A549 (cell line): ENCODE measurements around the gene VSIG4. TPM values are rescaled to one million over a fixed set of nuclear protein-coding genes. Genes with fewer than 3 reads are reported as not detected.

Experiments used
- ATAC-seq, 2 experiments: fragments of 200-7000 bp in 1 of 2; fragments of >200 bp in 1 of 2; cut with Nextera tagmentation in 1 of 2; cut with Tn5 transposase in 1 of 2; 3 replicates each; pipeline versions ENCODE4 v1.8.0 to v1.9.1; 2018 to 2020; ENCODE audit warnings: mild to moderate bottlenecking in 1 of 2, moderate library complexity in 1 of 2
- CTCF ChIA-PET: fragments of 300-600 bp; sonication (Branson Sonifier 250); formaldehyde crosslinking; extraction: SDS; loops from one replicate; lab custom pipeline; 2021; ENCODE audit warnings: antibody characterized with exemption, inconsistent platforms; lab: Yijun Ruan, JAX
- POLR2A ChIA-PET: fragments of 350-600 bp; formaldehyde crosslinking; extraction: SDS; loops from one replicate; lab custom pipeline; 2021; ENCODE audit warnings: antibody characterized with exemption, inconsistent platforms; lab: Yijun Ruan, JAX
- DNase-seq, 2 experiments: peaks; one replicate each; pipeline versions ENCODE4 v3.0.0 to v3.0.0-alpha.2; 2011 to 2016; ENCODE audit warnings: low read depth in 1 of 2, low spot score in 1 of 2
- FAIRE-seq: peaks from 2 replicates; lab custom pipeline; 2011; peaks lifted over from hg19 to GRCh38; lab: Jason Lieb, UNC
- H3K27ac ChIP-seq, 2 experiments: fragments of >200 bp; sonication (Bioruptor Twin); formaldehyde crosslinking; 3 replicates each; pipeline ENCODE4 v1.5.1; 2016 to 2017
- H3K4me1 ChIP-seq: fragments of >200 bp; sonication (Bioruptor Twin); formaldehyde crosslinking; 3 replicates; pipeline ENCODE4 v1.6.1; 2016
- H3K4me2 ChIP-seq: fragments of >200 bp; sonication (Bioruptor Twin); formaldehyde crosslinking; 3 replicates; pipeline ENCODE4 v1.6.1; 2016
- H3K4me3 ChIP-seq: fragments of >200 bp; sonication (Bioruptor Twin); formaldehyde crosslinking; 3 replicates; pipeline ENCODE4 v1.5.1; 2016
- H3K9me3 ChIP-seq: fragments of >200 bp; sonication (Bioruptor Twin); formaldehyde crosslinking; 3 replicates; pipeline ENCODE4 v1.6.1; 2016
- CBX2 ChIP-seq: fragments of 200-600 bp; sonication (generic); IDR thresholded peaks from 2 replicates; pipeline ENCODE4 v1.6.1; 2016; ENCODE audit warnings: low read depth, mild to moderate bottlenecking, borderline replicate concordance
- CHD2 ChIP-seq: fragments of 150-350 bp; IDR thresholded peaks from 2 replicates; pipeline ENCODE4 v1.6.1; 2014; ENCODE audit warnings: low read length; ENCODE audit not compliant: partially characterized antibody
- EHF ChIP-seq: fragments of 250-450 bp; sonication (Bioruptor Pico); IDR thresholded peaks from 2 replicates; pipeline ENCODE4 v1.5.0; 2020; ENCODE audit warnings: mild to moderate bottlenecking
- EHMT2 ChIP-seq: fragments of 200-600 bp; sonication (generic); IDR thresholded peaks from 2 replicates; pipeline ENCODE4 v1.6.1; 2016; ENCODE audit warnings: antibody characterized with exemption, low read depth, mild to moderate bottlenecking, moderate library complexity
- ESRRA ChIP-seq: fragments of 150-350 bp; IDR thresholded peaks from 2 replicates; pipeline ENCODE4 v1.6.1; 2014; ENCODE audit warnings: mild to moderate bottlenecking, low read length, borderline replicate concordance
- FOSB ChIP-seq: fragments of 250-450 bp; sonication (Bioruptor Pico); IDR thresholded peaks from 2 replicates; pipeline ENCODE4 v1.5.0; 2020; ENCODE audit warnings: mild to moderate bottlenecking, moderate library complexity
- FOXS1 ChIP-seq: fragments of 250-450 bp; sonication (Bioruptor Pico); IDR thresholded peaks from 2 replicates; pipeline ENCODE4 v1.5.0; 2020; ENCODE audit warnings: mild to moderate bottlenecking, moderate library complexity
- GATA3 ChIP-seq: IDR thresholded peaks from 2 replicates; pipeline ENCODE4 v1.6.1; 2012; ENCODE audit warnings: borderline replicate concordance
- HOXA7 ChIP-seq: fragments of 250-450 bp; sonication (Bioruptor Pico); IDR thresholded peaks from 2 replicates; pipeline ENCODE4 v1.5.0; 2020; ENCODE audit warnings: mild to moderate bottlenecking, moderate library complexity
- JUNB ChIP-seq: fragments of >200 bp; sonication (Bioruptor Twin); formaldehyde crosslinking; IDR thresholded peaks from 2 replicates; pipeline ENCODE4 v1.6.1; 2016
- MAFK ChIP-seq: fragments of 450-650 bp; IDR thresholded peaks from 2 replicates; pipeline ENCODE4 v1.6.1; 2014; ENCODE audit not compliant: partially characterized antibody
- PHF8 ChIP-seq: fragments of 200-600 bp; sonication (generic); IDR thresholded peaks from 2 replicates; pipeline ENCODE4 v1.6.1; 2016; ENCODE audit warnings: low read depth, mild to moderate bottlenecking, antibody characterized with exemption, moderate library complexity, borderline replicate concordance
- RAD21 ChIP-seq, 2 experiments: fragments of >200 bp in 1 of 2; sonication (Bioruptor Twin) in 1 of 2; formaldehyde crosslinking in 1 of 2; IDR thresholded peaks in 1 of 2; conservative IDR thresholded peaks in 1 of 2; 2 replicates in 1 of 2; 3 replicates in 1 of 2; pipeline ENCODE4 v1.6.1; 2012 to 2018; ENCODE audit warnings: inconsistent platforms in 1 of 2
- RFX5 ChIP-seq: fragments of 450-650 bp; IDR thresholded peaks from 2 replicates; pipeline ENCODE4 v1.7.1; 2014; ENCODE audit warnings: antibody characterized with exemption, mild to moderate bottlenecking, moderate library complexity
- RNF2 ChIP-seq: fragments of 200-600 bp; sonication (generic); IDR thresholded peaks from 2 replicates; pipeline ENCODE4 v1.6.1; 2016; ENCODE audit warnings: low read depth, mild to moderate bottlenecking, antibody characterized with exemption, moderate library complexity, borderline replicate concordance
- SMC3 ChIP-seq: fragments of >200 bp; sonication (Bioruptor Twin); formaldehyde crosslinking; IDR thresholded peaks from 3 replicates; pipeline ENCODE4 v1.6.1; 2018; ENCODE audit warnings: inconsistent platforms
- SREBF2 ChIP-seq: fragments of 450-650 bp; IDR thresholded peaks from 2 replicates; pipeline ENCODE4 v1.6.1; 2014; ENCODE audit warnings: mild to moderate bottlenecking, moderate library complexity
- TFCP2L1 ChIP-seq: fragments of 250-450 bp; sonication (Bioruptor Pico); IDR thresholded peaks from 2 replicates; pipeline ENCODE4 v1.5.0; 2021; ENCODE audit warnings: mild to moderate bottlenecking
- TP53 ChIP-seq: fragments of 250-450 bp; sonication (Bioruptor Pico); IDR thresholded peaks from 2 replicates; pipeline ENCODE4 v1.5.0; 2021; ENCODE audit warnings: mild to moderate bottlenecking, moderate library complexity
- ZFP36 ChIP-seq: fragments of 450-650 bp; IDR thresholded peaks from 2 replicates; pipeline ENCODE4 v1.6.1; 2014; ENCODE audit warnings: borderline replicate concordance; ENCODE audit not compliant: partially characterized antibody
- ZNF302 ChIP-seq: fragments of 250-450 bp; sonication (Bioruptor Pico); IDR thresholded peaks from 2 replicates; pipeline ENCODE4 v1.9.0; 2021; ENCODE audit warnings: inconsistent platforms, mild to moderate bottlenecking, moderate library complexity
- WGBS: methylation state at CpG from one replicate; pipeline ENCODE4 v1.1.6; 2017; ENCODE audit errors: missing lambda C conversion rate; 5-methylcytosine and 5-hydroxymethylcytosine counted together
- polyA plus RNA-seq, 4 experiments: library from polyadenylated mRNA; depleted of rRNA in 3 of 4; stranded (reverse); fragments of >200 nt; fragmentation: RNase III in 1 of 4; extraction: RNeasy Plus Mini Kit Qiagen cat#74134 plus additional on column Dnase treatment in 1 of 4; gene quantifications; 2 replicates in 3 of 4; 3 replicates in 1 of 4; pipeline ENCODE4 v1.2.3, GENCODE V29; 2011 to 2017
- TF ChIP-seq, protein P1 (sequence below): fragments of 200-600 bp; sonication (generic); IDR thresholded peaks from 2 replicates; pipeline ENCODE4 v1.6.1; 2016; ENCODE audit warnings: antibody characterized with exemption, mild to moderate bottlenecking, moderate library complexity
- TF ChIP-seq, protein P2 (sequence below): IDR thresholded peaks from 2 replicates; pipeline ENCODE4 v1.6.1; 2012; ENCODE audit warnings: low read depth, borderline replicate concordance
- TF ChIP-seq, protein P3 (sequence below): fragments of 250-450 bp; sonication (Bioruptor Pico); IDR thresholded peaks from 2 replicates; pipeline ENCODE4 v1.5.0; 2020; ENCODE audit warnings: low read depth, mild to moderate bottlenecking, moderate library complexity

Gene VSIG4
- polyA plus RNA-seq, 2 of the 4 experiments (the other 2 are of a cell fraction), result not detected

DNA sequence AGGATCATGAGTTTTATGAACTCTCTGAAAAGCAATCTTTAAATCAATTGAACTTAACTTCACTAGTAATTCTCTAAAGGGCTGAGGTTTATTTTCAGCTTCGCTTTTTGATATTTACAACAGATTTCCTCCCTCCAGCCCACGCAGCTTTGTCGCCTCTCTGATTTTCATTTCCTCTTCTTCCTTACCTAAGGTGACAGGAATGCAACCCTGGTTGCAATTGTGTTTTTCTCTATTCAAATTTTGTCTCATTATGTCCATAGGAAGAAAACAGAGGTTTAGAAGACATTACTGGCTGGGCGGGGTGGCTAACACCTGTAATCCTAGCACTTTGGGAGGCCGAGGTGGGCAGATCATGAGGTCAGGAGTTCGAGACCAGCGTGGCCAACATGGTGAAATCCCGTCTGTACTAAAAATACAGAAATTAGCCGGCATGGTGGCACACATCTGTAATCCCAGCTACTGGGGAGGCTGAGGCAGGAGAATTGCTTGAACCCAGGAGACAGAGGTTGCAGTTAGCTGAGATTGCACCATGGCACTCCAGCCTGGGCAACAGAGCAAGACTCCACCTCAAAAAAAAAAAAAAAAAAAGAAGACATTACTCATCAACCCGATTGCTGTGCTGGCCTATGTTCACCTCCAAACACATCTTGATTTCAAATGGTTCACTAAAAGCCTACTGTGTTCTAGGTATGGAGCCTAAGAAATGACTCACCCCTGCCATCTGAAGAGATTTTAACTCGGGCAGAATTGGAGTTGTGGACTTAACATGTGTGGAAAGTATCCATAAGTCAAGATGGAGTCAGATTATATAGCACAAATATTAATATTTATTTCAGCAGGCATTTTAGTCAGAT, 36.8 kb downstream of the VSIG4 start:
- DNase-seq (no peak), ATAC-seq (no peak), FAIRE-seq (no peak)
- Histone ChIP-seq H3K27ac (no peak overlapping the region), H3K4me1 (no peaks in the 10 kb centered on the region), H3K4me3 (no peak overlapping the region), H3K9me3 (no peaks in the 10 kb centered on the region), H3K4me2 (no peak overlapping the region)
- ChIA-PET POLR2A (no interaction called here), CTCF (interaction anchor here (0.6 kb wide), 1 partner anchor 475 kb away, joined by 3 read pairs; no protein-coding TSS in a partner anchor)
- WGBS, result 21% methylated on average over 11 of the region's 11 CpGs
- TF ChIP-seq FOSB (CRISPR knock-in tag) (no peak), FOXS1 (CRISPR knock-in tag) (no peak), RNF2 (no peak), CHD2 (no peak), EHMT2 (no peak), TFCP2L1 (no peak), EHF (no peak), RAD21 (conservative IDR thresholded peaks at IDR 0.05 in 1 of 2, IDR thresholded peaks at IDR 0.05 in 1 of 2) (no peak), SREBF2 (no peak), RFX5 (no peak)

DNA sequence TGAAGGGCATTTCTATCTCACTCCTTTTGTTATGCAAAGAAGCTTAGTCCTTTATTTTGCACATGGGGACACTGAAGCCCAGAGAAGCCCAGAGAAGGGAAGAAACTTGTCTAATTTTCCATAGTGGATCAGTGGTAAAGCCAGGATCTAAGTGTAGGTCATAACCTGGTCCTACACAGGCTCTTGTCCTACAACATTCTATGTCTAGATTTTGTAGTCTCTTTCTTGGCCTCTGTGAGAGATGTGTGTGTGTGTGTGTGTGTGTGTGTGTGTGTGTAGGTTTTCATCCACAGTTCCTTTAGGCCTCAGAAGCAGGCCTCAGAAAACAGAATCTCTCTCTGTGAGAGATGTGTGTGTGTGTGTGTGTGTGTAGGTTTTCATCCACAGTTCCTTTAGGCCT, 38.3 kb downstream of the VSIG4 start:
- H3K9me3 ChIP-seq, result no peaks in the 10 kb centered on the region
- TF ChIP-seq TP53 (CRISPR knock-in tag) (no peak), EHF (no peak), RFX5 (no peak), GATA3 (no peak), JUNB (no peak), ZFP36 (no peak), HOXA7 (CRISPR knock-in tag) (no peak), CHD2 (no peak), RNF2 (no peak), ESRRA (no peak), PHF8 (no peak), ZNF302 (CRISPR knock-in tag) (no peak), SMC3 (no peak), CBX2 (no peak), MAFK (no peak)
- TF ChIP-seq, protein P1, sequence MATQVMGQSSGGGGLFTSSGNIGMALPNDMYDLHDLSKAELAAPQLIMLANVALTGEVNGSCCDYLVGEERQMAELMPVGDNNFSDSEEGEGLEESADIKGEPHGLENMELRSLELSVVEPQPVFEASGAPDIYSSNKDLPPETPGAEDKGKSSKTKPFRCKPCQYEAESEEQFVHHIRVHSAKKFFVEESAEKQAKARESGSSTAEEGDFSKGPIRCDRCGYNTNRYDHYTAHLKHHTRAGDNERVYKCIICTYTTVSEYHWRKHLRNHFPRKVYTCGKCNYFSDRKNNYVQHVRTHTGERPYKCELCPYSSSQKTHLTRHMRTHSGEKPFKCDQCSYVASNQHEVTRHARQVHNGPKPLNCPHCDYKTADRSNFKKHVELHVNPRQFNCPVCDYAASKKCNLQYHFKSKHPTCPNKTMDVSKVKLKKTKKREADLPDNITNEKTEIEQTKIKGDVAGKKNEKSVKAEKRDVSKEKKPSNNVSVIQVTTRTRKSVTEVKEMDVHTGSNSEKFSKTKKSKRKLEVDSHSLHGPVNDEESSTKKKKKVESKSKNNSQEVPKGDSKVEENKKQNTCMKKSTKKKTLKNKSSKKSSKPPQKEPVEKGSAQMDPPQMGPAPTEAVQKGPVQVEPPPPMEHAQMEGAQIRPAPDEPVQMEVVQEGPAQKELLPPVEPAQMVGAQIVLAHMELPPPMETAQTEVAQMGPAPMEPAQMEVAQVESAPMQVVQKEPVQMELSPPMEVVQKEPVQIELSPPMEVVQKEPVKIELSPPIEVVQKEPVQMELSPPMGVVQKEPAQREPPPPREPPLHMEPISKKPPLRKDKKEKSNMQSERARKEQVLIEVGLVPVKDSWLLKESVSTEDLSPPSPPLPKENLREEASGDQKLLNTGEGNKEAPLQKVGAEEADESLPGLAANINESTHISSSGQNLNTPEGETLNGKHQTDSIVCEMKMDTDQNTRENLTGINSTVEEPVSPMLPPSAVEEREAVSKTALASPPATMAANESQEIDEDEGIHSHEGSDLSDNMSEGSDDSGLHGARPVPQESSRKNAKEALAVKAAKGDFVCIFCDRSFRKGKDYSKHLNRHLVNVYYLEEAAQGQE, result no peak
- TF ChIP-seq, protein P2, sequence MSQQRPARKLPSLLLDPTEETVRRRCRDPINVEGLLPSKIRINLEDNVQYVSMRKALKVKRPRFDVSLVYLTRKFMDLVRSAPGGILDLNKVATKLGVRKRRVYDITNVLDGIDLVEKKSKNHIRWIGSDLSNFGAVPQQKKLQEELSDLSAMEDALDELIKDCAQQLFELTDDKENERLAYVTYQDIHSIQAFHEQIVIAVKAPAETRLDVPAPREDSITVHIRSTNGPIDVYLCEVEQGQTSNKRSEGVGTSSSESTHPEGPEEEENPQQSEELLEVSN, result no peak
- TF ChIP-seq, protein P3, sequence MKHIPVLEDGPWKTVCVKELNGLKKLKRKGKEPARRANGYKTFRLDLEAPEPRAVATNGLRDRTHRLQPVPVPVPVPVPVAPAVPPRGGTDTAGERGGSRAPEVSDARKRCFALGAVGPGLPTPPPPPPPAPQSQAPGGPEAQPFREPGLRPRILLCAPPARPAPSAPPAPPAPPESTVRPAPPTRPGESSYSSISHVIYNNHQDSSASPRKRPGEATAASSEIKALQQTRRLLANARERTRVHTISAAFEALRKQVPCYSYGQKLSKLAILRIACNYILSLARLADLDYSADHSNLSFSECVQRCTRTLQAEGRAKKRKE (CRISPR knock-in tag), result no peak
- ATAC-seq (no peak), FAIRE-seq (no peak), DNase-seq (no peak)
- no peak overlapping the region for H3K4me3 ChIP-seq
- ChIA-PET CTCF (no interaction called here), POLR2A (no interaction called here)
- H3K4me1 ChIP-seq, result no peaks in the 10 kb centered on the region
- H3K4me2 ChIP-seq, result no peak overlapping the region
- H3K27ac ChIP-seq, result no peak overlapping the region
